Hypothalamus (tissue), 51 donors: ENCODE data around the gene GBE1.

Source experiments
- DNase-seq, 51 donors: peaks; one replicate each; lab custom pipeline; 2025; lab: John Stamatoyannopoulos, UW

The GBE1 gene

GRCh38 chr3:81632659-81633058 is 128.8 kb downstream of the GBE1 start:
- no peak for DNase-seq

- DNase-seq: no peak
Observed at GRCh38 chr3:81624756-81625155, 136.7 kb downstream of the GBE1 start.

GRCh38 chr3:81622395-81622794 is 139.1 kb downstream of the GBE1 start:
- no peak for DNase-seq

DNA sequence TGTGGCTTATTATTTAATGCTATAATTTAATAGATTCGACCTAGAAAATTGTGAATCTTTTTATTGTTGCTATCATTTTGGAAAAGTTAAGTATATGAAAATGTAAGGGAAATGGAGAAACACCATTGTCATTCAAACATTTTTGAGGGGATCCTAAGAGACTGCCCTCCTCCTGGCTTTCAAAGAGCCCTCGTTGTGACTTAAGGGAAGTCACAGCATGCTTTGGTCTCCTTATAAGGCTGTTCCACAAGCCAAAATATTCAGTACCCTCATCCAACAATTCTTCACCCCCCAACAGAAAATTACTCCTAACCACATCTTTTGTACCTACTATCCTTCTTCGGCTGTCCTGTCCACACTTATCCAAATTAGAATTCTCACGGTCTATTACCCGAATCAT is 140.2 kb downstream of the GBE1 start:
- no peak for DNase-seq

DNA sequence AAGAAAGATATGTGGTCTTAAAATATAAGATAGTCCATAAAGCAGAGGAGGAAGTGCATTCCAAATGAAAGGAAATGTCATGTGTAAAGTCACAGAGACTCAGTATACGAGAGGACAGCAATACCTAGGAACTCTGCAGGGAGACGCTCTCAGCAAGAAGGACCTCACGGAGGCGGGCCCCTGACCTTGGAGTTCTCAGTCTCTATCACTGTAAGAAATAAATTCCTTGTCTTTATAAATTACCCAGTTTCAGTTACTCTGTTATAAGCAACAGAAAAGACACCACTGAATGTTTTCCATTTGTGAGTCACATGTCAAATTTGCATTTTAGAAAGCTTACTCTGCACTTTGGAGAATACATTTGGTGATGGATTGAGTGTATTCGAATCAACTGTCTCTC is 140.6 kb downstream of the GBE1 start:
- DNase-seq: no peak

DNA sequence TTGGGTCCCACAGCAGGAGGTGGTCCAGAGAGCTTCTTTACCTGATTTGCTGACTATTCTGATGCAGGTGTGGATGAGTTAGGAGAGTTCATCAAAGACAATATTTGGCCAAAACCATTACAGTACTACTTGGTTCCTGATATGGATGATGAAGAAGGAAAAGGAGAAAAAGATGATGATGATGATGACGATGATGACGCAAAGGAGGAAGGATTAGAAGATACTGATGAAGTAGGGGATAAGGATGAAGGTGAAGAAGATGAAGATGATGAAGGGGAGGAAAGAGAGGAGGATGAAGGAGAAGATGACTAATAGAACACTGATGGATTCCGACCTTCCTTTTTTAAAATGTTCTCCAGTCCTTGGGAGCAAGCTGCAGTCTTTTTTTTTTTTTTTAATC is 148.7 kb downstream of the GBE1 start:
- DNase-seq: no peak

- no peak for DNase-seq
Observed at GRCh38 chr3:81602781-81603180, 158.7 kb downstream of the GBE1 start.

GRCh38 chr3:81601707-81602305 is 159.6 kb downstream of the GBE1 start:
- no peak for DNase-seq

DNA sequence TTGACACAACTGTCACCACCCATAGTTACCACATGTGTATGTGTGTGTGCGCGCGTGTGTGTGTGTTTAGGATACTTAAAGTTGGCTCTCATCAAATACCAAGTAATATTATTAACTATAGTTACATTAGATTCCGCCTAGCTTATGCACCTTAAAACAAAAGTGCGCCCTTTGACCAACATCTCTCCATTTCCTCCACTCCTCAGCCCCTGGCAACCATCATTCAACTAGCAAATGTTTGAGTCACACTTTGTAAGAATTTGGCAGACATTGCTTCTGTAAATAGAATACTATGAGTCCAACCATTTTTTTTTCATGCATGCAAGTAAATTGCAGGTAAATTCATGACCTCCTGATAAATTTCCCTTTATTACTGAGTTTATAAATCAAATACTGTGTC is 169.3 kb downstream of the GBE1 start:
- no peak for DNase-seq

DNA sequence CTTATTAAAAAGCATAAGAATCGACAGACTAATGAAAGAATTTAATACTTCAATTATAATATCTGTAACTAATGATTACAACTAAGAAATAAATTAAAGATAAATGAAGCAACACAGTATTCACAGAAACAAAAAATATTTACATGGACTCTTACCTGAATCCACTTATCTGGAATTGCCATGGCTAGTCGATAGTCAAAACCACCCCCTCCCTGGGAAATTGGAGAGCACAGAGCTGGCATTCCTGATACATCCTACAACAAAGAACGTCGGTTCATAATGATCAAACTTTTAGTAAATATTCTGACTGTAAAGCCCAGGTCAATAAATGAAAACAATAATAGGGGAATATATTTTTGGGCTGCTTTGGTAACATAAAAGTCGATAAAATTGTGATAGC is 175.5 kb downstream of the GBE1 start:
- no peak for DNase-seq

DNA sequence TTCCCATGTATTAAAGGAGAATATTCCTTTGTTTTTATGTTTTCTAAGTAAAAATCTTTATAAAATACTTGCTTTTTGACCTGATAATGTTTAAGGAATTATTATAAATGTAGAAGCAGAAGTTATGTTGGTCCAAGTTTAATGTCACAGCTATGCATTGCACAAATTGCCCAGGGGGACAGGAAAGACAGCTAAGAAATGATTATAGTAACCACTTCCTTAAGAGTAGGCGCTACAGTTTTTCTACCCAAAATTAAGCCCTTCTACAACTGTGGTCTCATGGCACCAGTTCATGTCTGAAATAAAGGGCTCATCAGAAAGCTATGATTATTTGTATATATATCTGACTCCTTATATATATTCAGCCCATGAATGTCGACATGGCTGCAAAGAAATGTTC is 176.4 kb downstream of the GBE1 start:
- DNase-seq: no peak

DNA sequence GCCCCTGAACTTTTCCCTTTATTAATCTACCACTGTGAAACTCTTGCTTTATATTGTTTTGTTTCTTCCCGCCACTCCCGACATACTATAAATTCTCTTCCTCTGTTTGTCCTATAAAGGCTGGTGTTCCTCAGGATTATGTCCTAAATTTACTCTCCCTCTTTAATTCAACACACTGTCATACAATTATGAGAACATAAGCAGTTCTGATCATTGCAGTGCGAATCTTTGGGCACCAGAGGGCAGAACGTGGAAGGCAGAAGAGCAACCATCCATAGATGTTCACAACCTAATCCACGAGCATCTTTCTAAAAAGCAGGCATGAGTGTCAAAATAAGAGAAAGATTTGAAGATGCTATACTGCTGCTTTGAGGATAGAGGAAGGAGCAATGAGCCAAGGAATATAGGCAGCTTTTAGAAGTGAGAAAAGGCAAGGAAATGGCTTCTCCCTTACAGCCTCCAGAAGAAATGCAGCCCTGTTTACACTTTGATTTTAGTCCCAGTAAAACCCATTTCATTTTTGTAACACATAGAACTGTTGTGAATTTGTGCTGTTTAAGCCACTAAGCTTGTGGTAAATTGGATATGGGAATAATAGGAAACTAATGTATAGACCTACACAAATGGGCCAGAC is 179.4 kb downstream of the GBE1 start:
- DNase-seq: peak in 9 of 51 donors; percentile 1 to 16 (median 5)

GRCh38 chr3:81580355-81580754 is 181.1 kb downstream of the GBE1 start:
- DNase-seq: no peak

DNA sequence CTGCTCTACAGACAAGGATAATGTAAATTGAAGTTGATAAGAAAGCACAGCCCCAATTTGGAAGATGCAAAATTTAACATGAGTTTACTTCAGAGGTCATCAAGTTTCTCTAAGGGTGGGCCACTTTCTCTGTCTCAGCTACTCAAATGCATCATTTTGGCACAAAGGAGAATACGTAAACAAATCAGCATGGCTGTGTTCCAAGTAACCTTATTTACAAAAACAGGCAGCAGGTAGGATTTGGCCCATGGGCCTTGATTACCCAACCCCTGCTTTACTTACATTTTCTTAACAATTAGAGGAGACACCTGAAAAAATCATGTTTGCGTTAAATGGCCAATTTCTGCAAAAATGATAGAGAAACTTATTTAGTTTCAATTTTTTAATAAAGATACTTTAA is 181.7 kb downstream of the GBE1 start:
- DNase-seq: no peak

DNA sequence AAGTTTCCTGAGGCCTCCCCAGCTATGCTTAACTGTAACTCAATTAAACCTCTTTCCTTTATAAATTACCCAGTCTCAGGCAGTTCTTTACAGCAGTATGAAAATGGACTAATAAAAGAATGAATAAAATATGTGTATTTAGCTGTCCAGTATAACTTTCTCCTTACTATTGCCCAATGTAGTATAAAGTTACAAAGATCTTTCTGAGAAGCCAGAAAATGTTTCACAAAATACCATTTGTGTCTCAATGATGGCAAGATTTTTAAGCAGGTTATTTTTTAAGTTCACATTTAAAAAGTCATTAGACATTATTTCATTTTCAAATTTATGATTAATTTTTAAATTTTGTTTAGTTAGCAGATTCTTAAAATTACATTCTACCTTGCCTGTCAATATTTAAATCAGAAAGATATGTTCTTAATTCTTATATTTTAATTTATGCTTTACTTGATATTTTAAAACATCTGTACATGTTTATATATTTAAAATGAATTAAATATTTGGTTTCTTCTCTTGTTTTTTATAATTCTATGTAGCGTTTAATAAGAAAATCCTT is 189.2 kb downstream of the GBE1 start:
- DNase-seq: no peak

DNA sequence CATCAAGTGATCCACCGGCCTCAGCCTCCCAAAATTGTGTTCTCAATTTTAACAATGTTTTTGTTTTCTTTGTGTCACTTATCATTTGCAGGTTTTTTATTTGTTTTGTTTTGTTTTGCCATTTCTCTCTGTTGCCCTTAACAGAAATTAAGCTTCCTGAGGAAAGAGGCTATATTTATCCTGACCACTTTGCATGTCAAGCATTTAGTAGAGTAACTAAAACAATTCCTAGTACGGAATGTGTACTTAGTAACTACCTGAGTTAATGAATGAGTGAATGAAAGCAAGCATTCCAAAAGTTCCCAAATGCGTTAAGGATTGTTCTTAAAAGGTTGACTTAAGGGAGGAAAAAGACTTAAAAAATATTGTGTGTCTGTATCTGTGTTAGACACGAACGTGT is 193.1 kb downstream of the GBE1 start:
- DNase-seq: no peak

DNA sequence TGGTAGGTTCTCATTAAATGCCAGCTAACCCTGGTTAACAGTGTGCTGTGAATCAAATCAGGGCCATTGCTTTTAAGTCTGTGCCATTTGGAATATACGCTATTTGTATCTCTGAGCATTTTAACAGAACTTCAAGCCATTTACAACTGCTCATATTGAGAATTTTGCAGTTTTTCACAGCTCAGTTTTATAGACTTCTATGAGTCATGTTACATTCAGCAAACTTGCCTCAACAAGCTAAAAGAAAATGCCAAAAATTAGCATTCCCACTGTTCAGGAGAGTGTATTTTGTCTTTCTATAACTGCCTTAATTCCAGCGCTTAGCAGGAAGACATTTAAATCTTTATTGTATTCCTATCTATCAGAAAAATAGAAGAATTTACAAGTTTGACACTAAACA is 196.4 kb downstream of the GBE1 start:
- DNase-seq: no peak

- DNase-seq: no peak
Observed at GRCh38 chr3:81558106-81558505, 203.3 kb downstream of the GBE1 start.

DNA sequence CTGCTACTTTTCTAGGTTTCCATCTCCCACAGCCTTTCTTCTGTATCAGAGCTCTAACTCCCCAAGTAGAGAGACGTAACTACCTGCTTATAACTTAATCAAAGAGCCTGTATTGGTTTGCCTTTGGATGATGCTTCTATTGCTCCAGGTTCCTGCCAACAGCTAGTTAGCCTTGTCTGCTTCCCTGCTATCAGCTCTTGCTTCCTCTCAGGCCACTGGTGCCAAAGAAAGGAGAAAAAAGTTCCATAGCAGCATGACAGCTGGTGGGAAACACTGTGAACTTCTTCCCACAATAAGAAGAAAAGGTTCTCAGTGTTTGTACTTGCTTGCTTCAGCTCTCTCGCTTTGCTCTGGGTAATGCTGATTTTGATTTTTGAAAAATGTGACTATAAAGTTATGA is 206.6 kb downstream of the GBE1 start:
- DNase-seq: no peak

- no peak for DNase-seq
Observed at GRCh38 chr3:81554388-81554787, 207.1 kb downstream of the GBE1 start.

- DNase-seq: no peak
Observed at GRCh38 chr3:81550415-81550814, 211.0 kb downstream of the GBE1 start.

DNA sequence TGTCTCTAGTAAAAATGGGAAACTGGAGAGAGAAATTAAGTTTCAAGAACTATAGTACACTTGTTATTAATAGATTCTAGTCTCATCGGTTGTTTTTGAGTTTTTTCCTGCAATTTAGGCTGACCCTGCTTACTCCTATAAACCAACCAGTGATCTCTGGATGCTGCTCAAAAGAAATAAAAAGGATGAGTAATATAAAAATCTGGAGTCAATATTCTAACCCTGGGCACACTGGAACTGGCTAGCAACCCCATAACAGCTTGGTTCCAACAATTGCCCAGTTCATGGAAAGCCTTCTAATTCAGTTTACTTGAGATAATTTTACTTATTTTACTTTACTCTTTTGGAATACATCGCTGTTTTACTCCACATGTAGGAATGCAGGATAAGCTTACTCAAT is 211.6 kb downstream of the GBE1 start:
- DNase-seq: no peak

DNA sequence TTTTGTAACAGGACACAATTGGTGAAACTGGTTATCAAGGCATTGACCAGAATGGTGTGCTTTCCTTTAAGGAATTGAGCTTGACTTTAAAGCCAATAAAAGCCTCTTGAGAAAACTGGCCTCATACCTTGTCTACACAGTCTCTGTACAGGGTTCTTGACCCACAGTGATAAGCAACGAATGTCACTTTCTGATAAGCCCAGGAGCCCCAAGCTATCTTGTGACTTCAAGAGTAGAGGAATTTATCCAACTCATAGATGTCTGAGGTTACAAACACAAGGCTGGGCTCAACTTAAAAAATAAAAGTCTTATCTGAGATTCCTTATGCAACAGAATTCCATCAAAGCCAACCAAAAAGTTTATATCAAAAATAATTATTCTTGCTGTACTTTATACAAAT is 212.1 kb downstream of the GBE1 start:
- no peak for DNase-seq
